HG03066 (cell line): ENCODE measurements around the gene NLRP13.

Source experiments
- ATAC-seq: cut with Tn5 transposase; IDR thresholded peaks from one replicate; pipeline ENCODE4 v1.9.1; 2021; ENCODE audit warnings: low read depth; ENCODE audit not compliant: unreplicated experiment

The NLRP13 gene

GRCh38 chr19:55907286-55907685, 24.9 kb downstream of the NLRP13 start:
- no peak for ATAC-seq

GRCh38 chr19:55902080-55902751, 29.9 kb downstream of the NLRP13 start:
- no peak for ATAC-seq

GRCh38 chr19:55901369-55902079, 30.6 kb downstream of the NLRP13 start:
- ATAC-seq, result no peak

GRCh38 chr19:55898911-55899310, 33.2 kb downstream of the NLRP13 start:
- ATAC-seq, result no peak

- ATAC-seq, result no peak
Observed at GRCh38 chr19:55882626-55883025, 49.5 kb downstream of the NLRP13 start.

GRCh38 chr19:55877211-55877610, 54.9 kb downstream of the NLRP13 start:
- no peak for ATAC-seq

GRCh38 chr19:55870736-55871135, 61.4 kb downstream of the NLRP13 start:
- ATAC-seq, result no peak

- no peak for ATAC-seq
Observed at GRCh38 chr19:55867101-55867500, 65.0 kb downstream of the NLRP13 start.

- ATAC-seq, result no peak
Observed at GRCh38 chr19:55866521-55866920, 65.6 kb downstream of the NLRP13 start.

GRCh38 chr19:55858969-55859368, 73.2 kb downstream of the NLRP13 start:
- ATAC-seq, result no peak

- no peak for ATAC-seq
Observed at GRCh38 chr19:55858401-55858800, 73.7 kb downstream of the NLRP13 start.

- ATAC-seq, result no peak
Observed at GRCh38 chr19:55857974-55858373, 74.2 kb downstream of the NLRP13 start.

- no peak for ATAC-seq
Observed at GRCh38 chr19:55857149-55857548, 75.0 kb downstream of the NLRP13 start.

- ATAC-seq, result no peak
Observed at GRCh38 chr19:55855160-55855559, 77.0 kb downstream of the NLRP13 start.
